Activated gamma-delta T cell treated with anti-CD3 and anti-CD28 coated beads, Interleukin-2, amount 50 U/mL, for 16 hours (primary cell): Measurements from ENCODE around the gene SKI.

Experiments used
- DNase-seq: peaks from one replicate; pipeline ENCODE4 v3.0.0-alpha.2; 2020; ENCODE audit warnings: low read depth

SKI gene

DNA sequence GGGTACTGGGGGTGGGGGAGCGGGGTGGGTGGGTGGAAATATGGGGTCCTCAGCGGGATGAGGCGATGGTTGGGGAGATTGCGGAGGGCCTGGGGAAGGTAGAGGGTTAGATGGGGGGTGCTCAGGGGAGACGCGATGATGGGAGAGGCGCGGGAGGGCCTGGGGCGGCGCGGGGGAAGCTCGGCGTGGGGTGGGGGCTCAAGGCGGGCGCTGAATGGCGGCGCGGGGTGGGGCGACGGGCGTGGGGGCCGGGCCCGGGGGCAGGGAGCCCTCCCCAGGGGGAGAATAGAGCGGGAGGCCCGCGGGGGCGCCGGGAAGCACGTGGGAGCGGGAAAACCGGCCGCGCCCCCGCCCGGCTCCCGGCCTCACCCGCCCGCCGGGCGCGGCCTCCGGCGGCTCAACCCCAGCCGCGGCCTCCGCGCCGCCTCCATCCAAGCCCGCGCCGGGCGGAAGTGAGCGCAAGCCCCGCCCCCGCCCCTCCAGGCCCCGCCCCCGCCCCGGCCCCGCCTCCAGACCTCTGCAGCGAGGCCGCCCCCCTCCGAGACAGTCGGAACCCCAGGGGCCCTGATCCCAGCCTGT, 33.7 kb upstream of the SKI start, which contains the start of gene FAAP20:
Gene FAAP20, minus strand, starts transcription at position 454 of the 579 bp plus-strand sequence. Its CDS starts 23 bp downstream, at position 431.
- DNase-seq = peak; percentile 48

DNA sequence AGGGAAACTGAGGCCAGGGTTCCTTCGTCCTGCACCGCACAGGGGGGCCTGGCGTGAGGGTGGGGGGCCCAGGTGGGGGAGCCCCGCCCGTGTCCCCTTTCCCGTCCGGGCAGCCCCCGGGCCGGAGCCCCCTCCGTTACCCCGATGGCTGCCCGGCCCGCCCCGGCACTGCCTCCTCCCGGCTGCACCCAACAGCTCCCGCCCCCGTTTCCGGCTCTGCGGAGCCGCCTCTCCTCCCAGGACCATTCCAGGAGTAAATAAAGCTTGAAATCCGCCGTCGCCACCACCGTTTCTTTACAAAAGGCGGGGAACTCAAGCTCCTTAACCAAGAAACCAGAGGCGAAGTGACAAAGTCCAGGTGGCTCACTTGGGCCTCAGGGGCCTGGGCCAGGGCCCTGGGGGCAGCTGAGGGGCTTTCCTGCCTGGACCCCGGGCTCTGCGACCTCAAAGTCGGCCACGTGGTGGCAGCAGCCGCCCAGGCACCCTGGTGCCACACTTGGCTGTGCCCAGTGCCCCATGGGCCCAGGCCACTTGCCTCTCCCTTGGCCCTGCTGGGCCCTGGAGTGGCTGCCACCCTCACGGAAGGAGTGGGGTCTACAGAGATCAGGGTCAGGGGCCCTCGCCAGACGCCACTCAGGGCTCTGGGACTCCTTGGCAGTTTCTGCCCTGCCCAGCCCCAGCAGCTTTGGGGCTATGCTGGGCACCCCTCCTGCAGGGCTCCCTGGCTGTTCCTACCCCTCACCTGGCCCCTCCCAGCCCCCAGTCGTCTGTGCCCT, 33.0 kb upstream of the SKI start:
- peak; percentile 78 for DNase-seq

DNA sequence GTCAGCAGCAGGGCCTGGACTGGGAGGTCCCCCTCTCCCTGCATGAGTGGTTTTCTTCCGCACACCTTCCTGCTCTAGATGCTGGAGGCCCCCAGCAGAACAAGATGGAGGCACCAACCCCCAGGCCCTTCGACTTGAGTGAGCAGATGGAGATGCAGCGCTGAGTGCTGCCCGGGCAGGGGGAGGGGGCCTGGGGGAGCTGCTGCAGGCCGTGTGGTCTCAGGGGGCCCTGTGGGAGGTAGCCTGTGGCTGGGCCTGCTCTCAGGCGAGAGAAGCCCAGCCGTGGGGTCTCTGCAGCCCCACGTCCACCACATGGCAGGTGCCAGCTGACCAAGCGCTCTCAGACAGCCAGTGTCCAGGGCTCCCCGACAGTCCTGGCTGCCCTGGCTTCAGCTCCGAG, 32.3 kb upstream of the SKI start:
- DNase-seq = no peak

DNA sequence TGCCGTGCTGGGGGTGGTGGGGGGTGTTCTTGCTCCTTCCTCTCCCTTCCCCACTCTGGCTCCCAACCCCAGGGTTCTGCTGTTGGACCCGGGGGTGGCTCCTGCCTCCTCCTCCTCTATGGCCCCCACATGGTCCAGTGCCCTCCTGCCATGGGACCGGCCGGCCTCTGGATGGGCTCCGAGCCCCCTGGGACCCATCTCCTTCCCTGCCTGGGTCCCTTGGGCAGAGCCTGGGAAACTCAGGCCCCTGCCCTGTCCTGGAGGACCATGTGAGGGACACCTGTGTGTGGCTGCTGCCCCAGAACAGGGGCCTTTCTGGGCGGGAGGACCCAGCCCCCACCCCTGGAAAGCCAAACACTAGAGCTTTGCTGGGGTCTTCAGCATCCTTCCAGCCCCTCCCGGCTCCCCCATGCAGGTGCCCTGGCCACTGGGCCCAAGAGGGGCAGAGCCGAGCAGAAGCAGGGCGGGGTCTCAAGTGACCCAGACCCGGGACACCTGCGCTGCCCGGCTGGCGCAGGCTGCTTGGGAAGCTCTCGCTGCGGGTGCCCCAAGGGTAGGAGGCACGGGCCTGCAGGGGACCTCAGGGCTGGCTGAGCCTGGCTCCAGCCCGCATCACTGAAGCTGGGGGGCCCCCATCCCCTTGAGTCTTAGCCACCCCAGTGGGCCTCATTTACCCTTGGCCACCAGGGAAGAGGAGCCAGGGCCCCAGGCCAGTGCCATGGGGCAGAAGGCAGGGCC, 31.0 kb upstream of the SKI start:
- DNase-seq = no peak

DNA sequence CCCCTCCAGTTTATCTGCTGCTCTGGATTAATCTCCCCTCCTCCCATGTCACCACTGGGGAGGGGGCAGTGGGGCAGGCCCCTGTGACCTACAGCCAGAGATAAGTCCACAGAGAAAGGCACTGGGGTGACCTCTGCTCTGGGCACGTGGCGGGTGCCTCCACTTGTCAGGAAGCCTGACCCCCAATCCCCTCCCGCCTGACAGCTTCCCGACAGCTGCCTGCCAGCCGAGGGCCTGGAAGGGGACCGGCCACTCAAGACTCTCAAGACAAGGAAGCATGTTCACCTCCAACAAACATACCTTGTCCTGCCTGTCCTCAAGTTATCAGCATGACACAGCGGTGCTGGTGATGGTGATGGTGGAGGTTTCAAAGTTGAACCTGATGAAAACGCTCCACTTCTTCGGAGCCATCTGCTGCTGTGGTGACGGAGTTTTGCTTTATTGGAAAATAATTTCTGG, 30.4 kb upstream of the SKI start:
- DNase-seq = no peak

DNA sequence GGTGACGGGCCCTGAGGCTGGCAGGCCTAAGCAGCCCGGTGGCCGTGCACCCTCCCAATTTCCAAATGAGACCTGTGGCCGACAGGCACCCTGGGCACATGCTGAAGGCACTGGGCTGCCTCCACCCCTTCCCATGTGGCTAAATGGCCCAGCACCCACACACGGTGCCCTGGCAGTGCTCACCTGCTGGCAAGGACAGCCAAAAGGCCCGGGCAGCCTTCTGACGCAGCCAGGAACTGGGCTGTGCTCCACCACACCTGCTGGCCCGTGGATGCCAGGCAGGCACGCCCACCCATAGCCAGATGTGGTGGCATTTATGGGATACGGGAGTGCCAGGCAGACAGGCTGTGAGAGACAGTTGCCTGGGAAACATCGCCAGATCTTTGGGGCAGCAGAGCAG, 29.5 kb upstream of the SKI start:
- DNase-seq = no peak

DNA sequence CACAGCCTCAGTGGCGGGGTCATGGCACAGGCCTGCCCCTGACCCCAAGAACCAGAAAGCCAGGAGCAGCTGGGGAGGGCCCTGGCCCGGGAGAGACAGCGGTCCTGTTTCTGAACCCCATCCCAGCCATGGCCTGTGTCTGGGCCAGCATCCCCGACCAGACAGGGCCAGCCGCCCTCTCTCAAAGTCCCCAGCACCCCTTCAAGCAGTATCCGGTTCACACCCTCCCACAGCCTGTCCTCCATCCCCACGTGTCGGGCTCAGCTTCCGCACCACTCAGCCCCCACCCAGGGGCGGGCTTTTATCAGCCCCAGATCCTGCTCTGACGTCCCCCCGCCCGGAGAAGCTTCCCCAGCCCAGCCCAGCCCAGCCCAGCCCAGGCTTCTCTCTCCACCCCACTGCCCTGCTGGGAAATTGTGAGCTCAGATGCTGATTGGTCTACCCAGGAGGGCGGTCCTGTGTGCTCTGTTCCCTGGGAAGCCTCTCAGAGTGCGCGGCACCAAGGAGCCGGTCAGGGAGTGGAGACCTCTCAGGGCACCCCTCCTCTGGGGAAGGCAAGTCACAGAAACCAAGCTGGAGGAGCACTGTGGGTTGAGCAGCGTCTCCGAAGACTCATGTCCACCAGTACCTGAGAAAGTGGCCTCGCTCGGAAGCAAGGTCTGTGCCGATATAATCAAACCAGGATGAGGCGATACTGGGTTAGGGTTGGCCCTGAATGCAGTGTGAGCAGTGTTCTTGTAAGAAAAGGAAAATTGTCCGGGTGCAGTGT, 28.9 kb upstream of the SKI start:
- DNase-seq = peak; percentile 76

DNA sequence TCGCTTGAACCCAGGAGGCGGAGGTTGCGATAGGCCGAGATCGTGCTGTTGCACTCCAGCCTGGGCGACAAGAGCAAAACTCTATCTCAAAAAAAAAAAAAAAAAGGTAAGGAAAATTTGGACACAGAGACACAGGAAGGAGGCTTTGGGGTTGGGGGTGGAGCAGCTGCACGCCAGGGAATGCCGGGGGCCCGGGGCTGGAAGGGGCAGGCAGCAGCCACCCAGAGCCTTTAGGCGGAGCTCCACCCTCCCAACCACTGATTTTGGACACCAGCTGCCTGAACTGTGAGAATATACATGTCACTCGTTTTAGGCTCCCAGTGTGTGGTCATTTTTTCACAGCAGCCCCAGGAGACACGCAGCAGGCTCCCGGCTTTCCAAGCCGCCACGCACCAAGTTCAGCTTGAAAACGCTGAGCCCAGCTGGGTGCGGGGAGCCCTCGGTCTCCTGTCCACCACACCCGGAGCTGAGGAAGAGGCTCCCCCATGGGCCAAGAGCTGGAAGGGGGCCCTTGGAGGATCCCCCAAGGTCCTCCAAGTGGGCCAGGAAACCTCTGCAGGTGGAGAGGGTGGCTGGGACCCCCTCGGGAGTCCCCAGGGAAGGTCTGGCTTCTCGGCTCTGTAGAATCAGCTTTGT, 27.7 kb upstream of the SKI start:
- no peak for DNase-seq

DNA sequence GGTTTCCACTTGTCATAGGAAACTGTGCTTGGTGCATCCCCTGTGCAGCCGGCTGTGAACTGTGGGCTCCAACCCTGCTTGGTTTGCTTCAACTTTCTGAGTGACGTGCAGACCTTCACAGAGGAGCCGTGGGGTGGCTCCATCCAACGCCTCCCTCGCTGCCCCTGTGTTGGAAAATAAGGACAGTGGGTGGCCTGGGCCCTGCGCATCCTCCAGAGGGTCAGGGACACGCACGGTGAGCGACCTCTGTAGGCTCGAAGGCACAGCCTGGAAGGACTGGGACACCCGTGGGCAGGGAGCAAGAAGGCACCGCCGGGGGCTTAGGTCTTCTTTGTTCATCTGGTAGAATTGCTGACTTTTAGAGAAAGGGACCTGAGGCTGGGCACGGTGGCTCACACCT, 27.1 kb upstream of the SKI start:
- no peak for DNase-seq

DNA sequence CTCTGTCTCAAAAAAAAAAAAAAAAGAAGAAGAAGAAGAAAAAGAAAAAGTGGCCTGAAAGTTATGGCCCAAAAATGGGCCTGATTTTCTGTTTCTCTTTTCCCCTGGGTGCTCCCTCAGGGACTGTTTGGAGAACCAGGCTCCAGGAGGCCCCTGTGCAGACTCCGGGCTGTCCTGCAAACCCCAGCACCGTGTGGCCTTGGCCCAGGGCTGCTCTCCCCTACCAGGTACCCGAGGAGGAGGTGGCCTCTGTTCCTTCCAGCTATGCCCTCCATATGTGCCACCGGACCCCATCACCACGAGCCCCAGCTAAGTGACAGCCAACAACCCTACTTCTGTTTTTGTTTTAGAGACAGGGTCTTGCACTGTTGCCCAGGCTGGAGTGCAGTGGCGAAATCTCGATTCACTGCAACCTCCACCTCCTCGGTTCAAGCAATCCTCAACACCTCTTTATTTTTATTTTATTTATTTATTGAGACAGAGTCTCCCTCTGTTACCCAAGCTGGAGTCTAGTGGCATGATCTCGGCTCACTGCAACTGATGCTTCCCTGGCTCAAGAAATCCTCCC, 26.0 kb upstream of the SKI start:
- DNase-seq = no peak

DNA sequence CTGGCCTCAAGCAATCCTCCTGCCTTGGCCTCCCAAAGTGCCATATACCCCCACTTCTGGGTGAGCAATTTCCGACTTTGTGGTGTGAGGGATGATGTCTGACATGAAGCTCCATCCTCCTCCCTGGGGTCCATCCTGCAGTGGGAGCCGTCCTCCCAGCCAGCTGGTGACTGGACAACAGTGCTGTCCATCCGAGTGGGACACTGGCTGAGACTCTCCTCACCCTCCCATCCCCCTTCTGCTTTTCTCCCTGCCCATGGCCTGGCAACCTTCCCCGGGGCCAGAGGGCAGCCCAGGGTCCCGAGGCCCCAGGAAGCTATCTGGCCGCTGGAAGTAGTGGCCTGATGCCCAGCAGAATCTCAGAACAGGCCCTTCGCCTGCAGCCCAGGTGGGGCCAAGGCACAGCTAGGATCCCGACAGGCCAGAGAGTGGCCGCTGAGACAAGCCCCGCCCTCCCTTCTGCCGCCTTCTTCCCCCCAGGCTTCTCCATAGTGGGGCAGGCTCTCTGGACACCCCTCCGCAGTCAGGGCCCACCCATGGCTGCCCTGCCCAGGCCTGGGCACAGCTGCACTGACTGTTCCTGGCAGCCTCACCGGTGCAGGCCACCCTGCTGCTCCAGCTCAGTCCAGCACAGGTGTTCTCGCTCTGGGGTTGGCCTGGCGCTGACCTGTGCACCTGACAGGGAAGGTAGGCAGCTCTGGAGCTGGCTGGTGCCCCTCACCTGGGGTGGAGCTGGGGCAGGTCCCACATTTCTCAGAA, 25.1 kb upstream of the SKI start:
- DNase-seq = no peak

DNA sequence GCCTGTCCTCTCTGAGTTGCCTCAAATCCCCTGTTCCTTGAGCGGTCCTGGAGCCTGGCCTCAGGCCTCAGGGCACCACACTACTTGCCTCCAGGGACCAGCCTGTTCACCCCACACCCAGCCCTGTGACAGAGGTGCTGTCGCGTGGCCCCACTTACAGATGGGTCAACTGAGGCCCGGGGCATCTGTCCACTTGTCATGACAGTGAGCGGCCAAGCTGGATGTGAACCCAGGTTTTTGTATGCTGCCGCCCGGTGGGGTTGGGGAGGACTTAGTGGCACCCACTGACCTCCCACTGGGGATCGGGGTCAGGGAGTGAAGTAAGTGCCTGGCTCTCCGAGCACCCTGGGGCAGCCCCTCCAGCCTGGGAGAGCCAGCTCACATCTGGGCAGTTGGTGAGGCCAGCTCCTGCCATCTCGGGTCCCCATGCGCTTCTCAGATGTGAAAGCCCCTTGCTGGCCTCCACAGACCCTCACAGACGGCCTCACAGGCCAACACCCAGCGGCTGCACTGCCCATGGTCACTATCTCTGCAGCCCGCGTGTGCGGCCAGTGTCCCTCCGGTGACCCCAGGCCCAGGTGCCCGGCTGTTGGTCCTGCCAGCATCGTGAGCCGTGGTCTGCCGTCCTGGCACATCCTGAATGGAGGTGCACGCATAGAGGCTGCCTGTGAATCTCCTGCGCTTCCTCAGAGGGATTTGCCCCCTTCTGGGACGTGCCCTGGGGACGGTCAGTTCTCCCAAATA, 24.3 kb upstream of the SKI start:
- no peak for DNase-seq

DNA sequence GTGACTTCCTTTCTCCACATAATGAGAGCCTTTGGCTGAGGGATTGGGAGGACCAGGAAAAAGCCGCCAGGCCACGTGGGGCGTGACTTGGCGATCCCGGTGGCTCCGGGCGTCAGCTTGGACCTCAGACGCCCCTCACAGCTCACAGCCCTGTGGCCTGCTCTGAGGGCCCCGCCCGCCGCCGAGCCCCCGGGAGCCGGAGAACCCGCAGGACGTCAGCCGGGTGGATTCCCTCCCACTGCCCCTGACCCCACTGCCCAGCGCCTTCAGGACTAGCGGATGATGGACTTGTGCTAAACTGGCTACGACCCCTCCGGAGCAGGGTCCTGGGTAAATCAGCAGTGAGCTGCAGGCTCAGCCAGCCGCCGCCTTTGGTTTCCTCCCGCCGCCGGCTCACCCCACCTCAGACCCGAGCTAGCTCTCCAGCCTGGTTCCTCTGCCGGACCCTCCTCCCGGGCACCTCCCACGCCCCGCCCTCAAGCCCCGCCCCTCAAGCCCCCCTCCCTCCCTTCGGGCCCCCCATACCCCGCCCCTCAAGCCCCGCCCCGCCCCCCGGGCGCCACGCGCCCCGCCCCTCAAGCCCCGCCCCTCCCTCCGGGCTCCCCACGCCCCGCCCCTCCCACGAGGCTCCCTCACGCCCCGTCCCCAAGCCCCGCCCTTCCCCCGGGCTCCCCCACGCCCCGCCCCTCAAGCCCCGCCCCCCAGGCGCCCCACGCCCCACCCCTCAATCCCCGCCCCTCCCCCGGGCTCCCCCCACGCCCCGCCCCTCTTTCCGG, 23.5 kb upstream of the SKI start:
- DNase-seq = no peak

DNA sequence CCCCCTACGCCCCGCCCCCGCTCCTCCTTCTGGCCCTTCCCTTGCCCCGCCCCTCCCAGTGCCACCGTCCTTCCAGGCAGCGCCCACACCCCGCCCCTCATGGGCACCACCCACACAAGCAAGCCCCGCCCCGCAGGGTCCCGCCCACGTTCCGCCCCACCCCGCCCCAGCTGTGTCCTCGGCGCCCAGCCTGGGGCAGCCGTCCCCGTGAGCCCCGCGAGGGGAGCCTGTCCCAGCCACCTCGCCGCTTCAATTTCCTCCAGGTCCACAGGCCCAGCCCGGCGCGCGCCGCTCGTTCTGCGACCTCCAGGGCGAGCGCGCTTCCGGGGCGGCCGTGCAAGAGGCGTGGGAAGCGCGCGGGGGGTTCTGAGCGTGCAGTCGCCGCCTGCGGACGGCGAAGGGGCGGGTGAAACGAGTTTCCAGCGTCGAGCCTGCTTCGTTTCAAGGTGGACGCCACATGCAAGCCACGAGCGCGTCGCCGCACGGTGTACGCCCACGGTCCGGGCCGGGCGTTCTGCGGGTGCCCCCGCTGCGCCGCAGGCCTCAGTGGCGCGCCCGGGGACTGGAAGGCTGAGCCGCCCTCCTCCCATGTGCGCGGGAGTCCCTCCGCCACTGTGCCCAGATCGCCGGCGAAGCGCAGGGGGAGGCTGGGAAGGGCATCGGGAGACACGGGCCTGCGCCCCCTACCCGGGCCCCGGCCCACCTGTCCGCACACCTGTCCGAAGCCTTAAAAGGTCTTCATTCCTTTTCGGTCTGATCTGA, 22.7 kb upstream of the SKI start:
- DNase-seq = peak; percentile 86

DNA sequence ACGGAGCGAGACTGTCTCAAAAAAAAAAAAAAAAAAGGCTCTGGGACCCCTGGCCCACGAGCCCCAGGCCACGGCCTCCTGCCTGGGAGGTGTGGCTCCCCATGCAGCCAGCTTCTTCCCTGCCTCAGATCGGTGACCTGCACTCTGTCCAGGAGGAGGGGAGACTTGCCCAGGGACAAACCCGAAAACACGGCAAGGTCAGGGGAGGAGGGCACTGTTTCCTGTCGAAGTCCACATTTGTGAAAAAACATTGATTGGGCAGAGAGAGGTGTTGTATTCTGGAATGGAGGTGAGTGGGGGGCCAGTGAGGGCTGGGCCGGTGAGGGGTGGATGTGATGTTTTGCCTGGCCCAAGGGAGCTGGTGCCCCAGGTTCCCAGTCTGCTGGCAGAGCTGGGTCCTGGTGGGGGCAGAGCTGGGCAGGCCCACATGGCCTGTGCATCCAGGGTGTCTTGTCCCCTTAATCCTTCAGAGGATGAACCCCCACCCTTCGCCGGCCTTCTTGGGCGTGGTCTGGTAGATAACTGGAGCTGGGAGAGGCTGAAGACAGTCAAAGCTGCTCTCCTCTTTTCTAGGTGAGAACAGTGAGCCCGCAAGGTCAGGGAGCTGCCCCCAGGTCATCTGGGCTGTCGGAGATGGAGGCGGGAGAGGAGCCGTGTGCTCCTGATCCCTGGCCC, 21.2 kb upstream of the SKI start:
- DNase-seq = no peak

DNA sequence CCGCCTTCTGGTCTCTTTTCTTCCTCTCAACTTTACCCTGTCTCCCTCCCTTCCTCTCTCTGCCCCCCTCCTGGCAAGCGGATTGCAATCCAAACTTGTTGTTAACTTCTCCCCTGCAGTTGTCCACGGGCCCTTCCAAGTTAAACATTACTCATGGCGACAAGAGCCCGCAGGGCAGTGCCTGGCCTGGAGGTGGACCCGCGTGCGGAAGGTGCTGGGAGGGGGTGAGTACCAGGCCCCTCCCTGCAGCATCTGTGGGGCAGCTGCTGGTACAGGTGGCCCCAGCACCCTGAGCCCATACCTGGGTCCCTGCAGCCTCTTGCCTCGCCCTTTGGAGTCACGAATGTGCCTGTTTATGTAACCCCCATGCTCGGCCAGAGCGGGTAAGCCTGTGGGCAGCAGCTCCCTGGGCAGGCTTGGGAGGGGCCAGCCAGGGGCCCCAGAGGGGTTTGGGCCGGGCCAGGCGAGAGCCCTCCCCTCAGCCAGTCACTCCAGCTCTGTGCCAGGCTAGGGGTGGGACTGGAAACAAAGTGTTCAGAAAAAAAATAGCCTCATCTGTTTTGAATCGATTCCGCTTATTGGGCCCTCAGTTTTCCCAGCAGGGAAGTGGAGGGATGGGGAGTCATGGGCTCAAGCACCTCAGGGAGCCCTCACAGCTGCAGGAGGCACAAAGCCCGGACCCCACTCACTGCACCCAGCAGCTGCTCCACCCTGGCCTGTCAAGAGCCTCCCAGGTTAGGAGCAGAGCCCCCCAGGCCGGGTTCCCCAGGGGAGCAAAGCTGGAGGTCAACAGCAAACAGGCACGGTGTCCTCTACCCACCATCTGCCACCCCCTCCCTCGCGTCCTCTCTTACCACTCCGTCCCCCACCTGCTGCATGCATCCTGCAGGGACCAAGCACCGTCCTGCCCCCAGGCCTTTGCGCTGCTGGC, 19.5 kb upstream of the SKI start:
- DNase-seq = no peak
